ENCODE measurements around the gene SMIM36. TPM values are rescaled to one million over a fixed set of nuclear protein-coding genes. Genes with fewer than 3 reads are reported as not detected.

The SMIM36 gene
- polyA plus RNA-seq, 3 donors, result not detected

DNA sequence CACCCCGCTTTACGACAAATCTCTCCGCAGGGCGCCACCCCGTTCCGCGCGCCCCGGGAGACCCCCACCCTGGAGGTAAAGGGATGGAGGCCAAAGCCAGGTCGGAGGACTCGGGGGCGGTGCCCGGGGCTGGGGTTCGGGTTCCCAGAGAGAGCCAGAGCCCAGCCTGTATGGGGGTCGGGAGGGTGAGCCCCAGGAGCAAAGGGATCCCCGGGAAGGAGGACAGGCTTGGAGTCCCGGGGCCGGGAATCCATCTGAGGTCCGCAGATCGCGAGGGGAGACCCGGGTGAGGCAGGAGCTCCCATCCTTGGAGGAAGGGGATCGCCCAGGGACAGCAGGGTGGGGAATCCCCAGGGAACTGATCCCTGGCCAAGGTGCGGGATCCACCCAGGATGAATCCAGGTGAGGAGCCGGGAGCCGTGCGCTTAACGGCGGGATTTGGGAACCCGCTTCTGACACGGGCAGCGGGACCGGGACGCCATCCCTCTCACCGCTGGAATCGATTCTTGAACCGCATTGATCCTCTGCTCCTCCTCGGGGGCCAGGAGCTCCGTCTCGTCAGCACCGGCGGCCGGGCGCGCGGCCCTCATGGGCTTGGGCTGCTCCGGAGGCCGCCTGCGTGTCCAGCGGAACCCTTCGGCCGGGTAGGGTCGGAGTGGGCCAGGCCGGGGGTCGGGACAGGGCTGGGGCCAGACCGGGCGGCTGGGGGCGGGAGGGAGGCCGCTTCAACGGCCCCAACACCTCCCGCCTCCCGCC is 89.9 kb downstream of the SMIM36 start, which contains the start of gene MMD:
Gene MMD (minus strand): TSS at position 657 of the 756 bp plus-strand sequence. CDS start 140 bp downstream, at position 517.
- Histone ChIP-seq H3K27ac (ENCODE audit: low read depth in 1 of 2, low read length in 2 of 2) (peak within 1 kb of the TSS; percentile 55 to 83), H3K4me1 (ENCODE audit: control insufficient read depth in 1 of 2, insufficient read depth in 2 of 2, low read length in 2 of 2) (peaks cover 21 to 39% of the 10 kb centered on the region in 2 donors), H3K9ac (ENCODE audit: insufficient read depth, low read length, poor library complexity, severe bottlenecking) (peak within 1 kb of the TSS; percentile 81), H3K9me3 (replicated peaks in 1 of 2; ENCODE audit: control insufficient read depth in 1 of 2, insufficient read depth in 1 of 2, low read length in 2 of 2) (no peaks in the 10 kb centered on the region), H4K20me1 (ENCODE audit: insufficient read depth, low read length) (no peaks in the 10 kb centered on the region), H3K27me3 (ENCODE audit: control insufficient read depth in 2 of 2, insufficient read depth in 2 of 2, low read length in 2 of 2) (peaks cover 5 to 16% of the 10 kb centered on the region in 2 donors), H2AFZ (ENCODE audit: insufficient read depth, low read depth, low read length, poor library complexity, severe bottlenecking) (peak within 1 kb of the TSS; percentile 94), H3K36me3 (replicated peaks in 1 of 2; ENCODE audit: control insufficient read depth in 1 of 2, insufficient read depth in 2 of 2, low read length in 2 of 2) (no peaks in the 10 kb centered on the region), H3K4me3 (replicated peaks in 1 of 3; ENCODE audit: low read depth in 2 of 3, low read length in 3 of 3) (peak within 1 kb of the TSS; percentile 73 to 94 (median 89)), H3K79me2 (ENCODE audit: insufficient read depth, low read length) (peaks cover 23% of the 10 kb centered on the region), H3K4me2 (replicated peaks; ENCODE audit: extremely low read depth, low read length, poor library complexity, severe bottlenecking) (peak within 1 kb of the TSS; percentile 99)
- peak within 1 kb of the TSS; percentile 77 to 91 (median 88) for H3K27ac Mint-ChIP-seq
- H3K4me1 Mint-ChIP-seq, result peaks cover 38% of the 10 kb centered on the region
- intact Hi-C loops (cut with micrococcal nuclease), result no loop called here
- WGBS (ENCODE audit: insufficient coverage), result 2% methylated on average over 50 of the region's 62 CpGs
- TF ChIP-seq, protein P1, sequence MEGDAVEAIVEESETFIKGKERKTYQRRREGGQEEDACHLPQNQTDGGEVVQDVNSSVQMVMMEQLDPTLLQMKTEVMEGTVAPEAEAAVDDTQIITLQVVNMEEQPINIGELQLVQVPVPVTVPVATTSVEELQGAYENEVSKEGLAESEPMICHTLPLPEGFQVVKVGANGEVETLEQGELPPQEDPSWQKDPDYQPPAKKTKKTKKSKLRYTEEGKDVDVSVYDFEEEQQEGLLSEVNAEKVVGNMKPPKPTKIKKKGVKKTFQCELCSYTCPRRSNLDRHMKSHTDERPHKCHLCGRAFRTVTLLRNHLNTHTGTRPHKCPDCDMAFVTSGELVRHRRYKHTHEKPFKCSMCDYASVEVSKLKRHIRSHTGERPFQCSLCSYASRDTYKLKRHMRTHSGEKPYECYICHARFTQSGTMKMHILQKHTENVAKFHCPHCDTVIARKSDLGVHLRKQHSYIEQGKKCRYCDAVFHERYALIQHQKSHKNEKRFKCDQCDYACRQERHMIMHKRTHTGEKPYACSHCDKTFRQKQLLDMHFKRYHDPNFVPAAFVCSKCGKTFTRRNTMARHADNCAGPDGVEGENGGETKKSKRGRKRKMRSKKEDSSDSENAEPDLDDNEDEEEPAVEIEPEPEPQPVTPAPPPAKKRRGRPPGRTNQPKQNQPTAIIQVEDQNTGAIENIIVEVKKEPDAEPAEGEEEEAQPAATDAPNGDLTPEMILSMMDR (IDR thresholded peaks at IDR 0.05), result no peak
- DNase-seq, result peak in 1 of 3 donors; percentile 27
- peaks cover 8 to 13% (median 13%) of the 10 kb centered on the region in 3 donors for H3K27me3 Mint-ChIP-seq (ENCODE audit: low read depth in 3 of 3)
- no peaks in the 10 kb centered on the region for H3K9me3 Mint-ChIP-seq
- H3K36me3 Mint-ChIP-seq, result no peaks in the 10 kb centered on the region
- peak within 1 kb of the TSS; percentile 89 to 92 for H3K4me3 Mint-ChIP-seq

GRCh38 chr17:55420776-55421178 is 90.5 kb downstream of the SMIM36 start:
- Histone ChIP-seq H3K4me3 (replicated peaks in 1 of 3; ENCODE audit: low read depth in 2 of 3, low read length in 3 of 3) (peak overlapping the region; percentile 73 to 94 (median 89)), H3K36me3 (replicated peaks in 1 of 2; ENCODE audit: control insufficient read depth in 1 of 2, insufficient read depth in 2 of 2, low read length in 2 of 2) (no peaks in the 10 kb centered on the region), H4K20me1 (ENCODE audit: insufficient read depth, low read length) (no peaks in the 10 kb centered on the region), H3K4me2 (replicated peaks; ENCODE audit: extremely low read depth, low read length, poor library complexity, severe bottlenecking) (peak overlapping the region; percentile 99), H2AFZ (ENCODE audit: insufficient read depth, low read depth, low read length, poor library complexity, severe bottlenecking) (peak overlapping the region; percentile 94), H3K9me3 (replicated peaks in 1 of 2; ENCODE audit: control insufficient read depth in 1 of 2, insufficient read depth in 1 of 2, low read length in 2 of 2) (no peaks in the 10 kb centered on the region), H3K27me3 (ENCODE audit: control insufficient read depth in 2 of 2, insufficient read depth in 2 of 2, low read length in 2 of 2) (peaks cover 5 to 15% of the 10 kb centered on the region in 2 donors), H3K4me1 (ENCODE audit: control insufficient read depth in 1 of 2, insufficient read depth in 2 of 2, low read length in 2 of 2) (peaks cover 21 to 40% of the 10 kb centered on the region in 2 donors), H3K79me2 (ENCODE audit: insufficient read depth, low read length) (peaks cover 29% of the 10 kb centered on the region), H3K27ac (ENCODE audit: low read depth in 1 of 2, low read length in 2 of 2) (peak overlapping the region; percentile 55 to 83), H3K9ac (ENCODE audit: insufficient read depth, low read length, poor library complexity, severe bottlenecking) (peak overlapping the region; percentile 81)
- H3K27ac Mint-ChIP-seq, result peak overlapping the region; percentile 77 to 91 (median 88)
- H3K27me3 Mint-ChIP-seq (ENCODE audit: low read depth in 3 of 3), result peaks cover 8 to 12% (median 10%) of the 10 kb centered on the region in 3 donors
- peaks cover 40% of the 10 kb centered on the region for H3K4me1 Mint-ChIP-seq
- TF ChIP-seq, protein P1 (IDR thresholded peaks at IDR 0.05), result no peak
- intact Hi-C loops (cut with micrococcal nuclease), result no loop called here
- H3K4me3 Mint-ChIP-seq, result peak overlapping the region; percentile 89 to 92
- H3K36me3 Mint-ChIP-seq, result no peaks in the 10 kb centered on the region
- H3K9me3 Mint-ChIP-seq, result no peaks in the 10 kb centered on the region
- WGBS (ENCODE audit: insufficient coverage), result 0% methylated on average over 19 of the region's 21 CpGs
- peak; percentile 32 to 43 (median 42) for DNase-seq
